Measurements from ENCODE around the gene OR3A3.

DNA sequence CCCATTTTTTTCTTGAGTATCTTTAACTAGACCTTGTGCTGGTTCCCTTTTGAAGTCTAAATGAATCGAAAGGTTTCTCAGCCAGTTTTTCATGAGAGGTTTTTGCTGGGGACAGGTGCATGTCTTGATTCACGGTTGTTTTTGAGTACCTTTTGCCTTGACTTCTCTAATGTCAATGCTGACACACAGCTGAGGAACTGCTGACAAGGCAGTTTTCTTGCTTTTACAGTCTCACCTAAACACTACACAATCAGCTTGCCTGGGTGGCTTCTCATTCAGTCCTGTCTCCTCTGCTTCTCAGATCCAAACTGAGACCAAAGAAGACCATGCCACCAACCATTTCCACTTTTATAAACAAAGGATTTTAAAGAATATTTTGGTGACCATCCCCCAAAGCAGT lies 7.1 kb downstream of the OR3A3 start:
- TF ChIP-seq ZNF510 (tag by site-specific recombination; IDR thresholded peaks at IDR 0.05; ENCODE audit: insufficient replicate concordance): no peak
- TF ChIP-seq, protein P1, sequence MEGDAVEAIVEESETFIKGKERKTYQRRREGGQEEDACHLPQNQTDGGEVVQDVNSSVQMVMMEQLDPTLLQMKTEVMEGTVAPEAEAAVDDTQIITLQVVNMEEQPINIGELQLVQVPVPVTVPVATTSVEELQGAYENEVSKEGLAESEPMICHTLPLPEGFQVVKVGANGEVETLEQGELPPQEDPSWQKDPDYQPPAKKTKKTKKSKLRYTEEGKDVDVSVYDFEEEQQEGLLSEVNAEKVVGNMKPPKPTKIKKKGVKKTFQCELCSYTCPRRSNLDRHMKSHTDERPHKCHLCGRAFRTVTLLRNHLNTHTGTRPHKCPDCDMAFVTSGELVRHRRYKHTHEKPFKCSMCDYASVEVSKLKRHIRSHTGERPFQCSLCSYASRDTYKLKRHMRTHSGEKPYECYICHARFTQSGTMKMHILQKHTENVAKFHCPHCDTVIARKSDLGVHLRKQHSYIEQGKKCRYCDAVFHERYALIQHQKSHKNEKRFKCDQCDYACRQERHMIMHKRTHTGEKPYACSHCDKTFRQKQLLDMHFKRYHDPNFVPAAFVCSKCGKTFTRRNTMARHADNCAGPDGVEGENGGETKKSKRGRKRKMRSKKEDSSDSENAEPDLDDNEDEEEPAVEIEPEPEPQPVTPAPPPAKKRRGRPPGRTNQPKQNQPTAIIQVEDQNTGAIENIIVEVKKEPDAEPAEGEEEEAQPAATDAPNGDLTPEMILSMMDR (tag by site-specific recombination; IDR thresholded peaks at IDR 0.05): no peak
- TF ChIP-seq, protein P2, sequence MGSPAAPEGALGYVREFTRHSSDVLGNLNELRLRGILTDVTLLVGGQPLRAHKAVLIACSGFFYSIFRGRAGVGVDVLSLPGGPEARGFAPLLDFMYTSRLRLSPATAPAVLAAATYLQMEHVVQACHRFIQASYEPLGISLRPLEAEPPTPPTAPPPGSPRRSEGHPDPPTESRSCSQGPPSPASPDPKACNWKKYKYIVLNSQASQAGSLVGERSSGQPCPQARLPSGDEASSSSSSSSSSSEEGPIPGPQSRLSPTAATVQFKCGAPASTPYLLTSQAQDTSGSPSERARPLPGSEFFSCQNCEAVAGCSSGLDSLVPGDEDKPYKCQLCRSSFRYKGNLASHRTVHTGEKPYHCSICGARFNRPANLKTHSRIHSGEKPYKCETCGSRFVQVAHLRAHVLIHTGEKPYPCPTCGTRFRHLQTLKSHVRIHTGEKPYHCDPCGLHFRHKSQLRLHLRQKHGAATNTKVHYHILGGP (tag by site-specific recombination; IDR thresholded peaks at IDR 0.05): no peak
- TF ChIP-seq, protein P3, sequence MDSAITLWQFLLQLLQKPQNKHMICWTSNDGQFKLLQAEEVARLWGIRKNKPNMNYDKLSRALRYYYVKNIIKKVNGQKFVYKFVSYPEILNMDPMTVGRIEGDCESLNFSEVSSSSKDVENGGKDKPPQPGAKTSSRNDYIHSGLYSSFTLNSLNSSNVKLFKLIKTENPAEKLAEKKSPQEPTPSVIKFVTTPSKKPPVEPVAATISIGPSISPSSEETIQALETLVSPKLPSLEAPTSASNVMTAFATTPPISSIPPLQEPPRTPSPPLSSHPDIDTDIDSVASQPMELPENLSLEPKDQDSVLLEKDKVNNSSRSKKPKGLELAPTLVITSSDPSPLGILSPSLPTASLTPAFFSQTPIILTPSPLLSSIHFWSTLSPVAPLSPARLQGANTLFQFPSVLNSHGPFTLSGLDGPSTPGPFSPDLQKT (IDR thresholded peaks at IDR 0.05; ENCODE audit: borderline replicate concordance, low read depth, low read length): no peak
- no peak for TF ChIP-seq ZXDB (tag by site-specific recombination; IDR thresholded peaks at IDR 0.05)
- no peak for TF ChIP-seq SALL2 (tag by site-specific recombination; IDR thresholded peaks at IDR 0.05; ENCODE audit: borderline replicate concordance)
- TF ChIP-seq ZNF416 (tag by site-specific recombination; IDR thresholded peaks at IDR 0.05): no peak
- no peak for TF ChIP-seq ZNF639 (tag by site-specific recombination; IDR thresholded peaks at IDR 0.05)
- TF ChIP-seq ZSCAN5A (tag by site-specific recombination; IDR thresholded peaks at IDR 0.05): no peak
- no peak for TF ChIP-seq HOXA7 (CRISPR knock-in tag; IDR thresholded peaks at IDR 0.05; ENCODE audit: borderline replicate concordance)
- TF ChIP-seq, protein P4, sequence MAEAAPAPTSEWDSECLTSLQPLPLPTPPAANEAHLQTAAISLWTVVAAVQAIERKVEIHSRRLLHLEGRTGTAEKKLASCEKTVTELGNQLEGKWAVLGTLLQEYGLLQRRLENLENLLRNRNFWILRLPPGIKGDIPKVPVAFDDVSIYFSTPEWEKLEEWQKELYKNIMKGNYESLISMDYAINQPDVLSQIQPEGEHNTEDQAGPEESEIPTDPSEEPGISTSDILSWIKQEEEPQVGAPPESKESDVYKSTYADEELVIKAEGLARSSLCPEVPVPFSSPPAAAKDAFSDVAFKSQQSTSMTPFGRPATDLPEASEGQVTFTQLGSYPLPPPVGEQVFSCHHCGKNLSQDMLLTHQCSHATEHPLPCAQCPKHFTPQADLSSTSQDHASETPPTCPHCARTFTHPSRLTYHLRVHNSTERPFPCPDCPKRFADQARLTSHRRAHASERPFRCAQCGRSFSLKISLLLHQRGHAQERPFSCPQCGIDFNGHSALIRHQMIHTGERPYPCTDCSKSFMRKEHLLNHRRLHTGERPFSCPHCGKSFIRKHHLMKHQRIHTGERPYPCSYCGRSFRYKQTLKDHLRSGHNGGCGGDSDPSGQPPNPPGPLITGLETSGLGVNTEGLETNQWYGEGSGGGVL (tag by site-specific recombination; IDR thresholded peaks at IDR 0.05): no peak
- no peak for TF ChIP-seq ZSCAN18 (tag by site-specific recombination; IDR thresholded peaks at IDR 0.05)

Measured in HEK293 (cell line).